GM12875 (cell line): ENCODE measurements around the gene SHB.

Source experiments
- H3K4me3 ChIP-seq: one replicate; pipeline ENCODE4 v1.5.1; 2011; ENCODE audit warnings: low read depth, low read length, control low read depth
- CTCF ChIP-seq: IDR thresholded peaks from 2 replicates; pipeline ENCODE4 v1.5.1; 2011; ENCODE audit warnings: low read depth, mild to moderate bottlenecking, control low read depth, inconsistent platforms, low read length, moderate library complexity, borderline replicate concordance; ENCODE audit not compliant: insufficient read depth

The SHB gene

GRCh38 chr9:37876376-37876775 is 192.7 kb downstream of the SHB start:
- H3K4me3 ChIP-seq, result no peak overlapping the region
- no peak for TF ChIP-seq CTCF

- no peak for TF ChIP-seq CTCF
- H3K4me3 ChIP-seq, result no peak overlapping the region
Measured at GRCh38 chr9:37873955-37874354, 195.1 kb downstream of the SHB start.

- TF ChIP-seq CTCF, result no peak
- no peak overlapping the region for H3K4me3 ChIP-seq
Measured at GRCh38 chr9:37870799-37871176, 198.2 kb downstream of the SHB start.

- no peak overlapping the region for H3K4me3 ChIP-seq
- no peak for TF ChIP-seq CTCF
Measured at GRCh38 chr9:37870081-37870798, 198.8 kb downstream of the SHB start.
